Hippocampal formation (tissue), 2 donors: ENCODE results near the gene GALNT7.
A peak's percentile ranks its signal among the peaks of the same experiment; 100 is the strongest.
"Not testable (repeated sequence)": the region's sequence is repeated elsewhere in the genome, so short reads cannot be mapped to it uniquely, and the experiment has no call there.

ENCODE experiments used
- DNase-seq, 2 donors: peaks; one replicate each; lab custom pipeline; 2025; lab: John Stamatoyannopoulos, UW

Gene GALNT7

DNA sequence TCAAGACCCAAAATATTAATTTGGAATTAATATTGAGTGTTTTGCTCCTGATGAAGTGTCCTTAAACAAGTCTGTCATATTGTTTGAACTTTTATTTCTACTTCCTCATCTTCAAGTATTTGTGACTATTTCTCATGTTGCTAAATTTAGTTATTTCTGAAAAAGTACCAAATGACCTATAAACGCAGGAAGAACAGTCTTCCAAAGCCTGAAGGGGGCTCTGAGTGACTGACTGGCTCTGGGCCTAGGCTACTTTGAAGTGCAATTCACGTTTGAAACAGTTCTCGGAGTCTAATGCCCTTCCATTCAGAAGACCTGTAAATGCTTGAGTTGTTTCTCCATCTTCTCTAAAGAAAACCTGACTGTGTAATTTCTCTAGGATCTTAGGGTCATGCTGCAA lies 26.5 kb downstream of the GALNT7 start:
- no peak for DNase-seq

GRCh38 chr4:173199553-173199952 lies 30.9 kb downstream of the GALNT7 start:
- no peak for DNase-seq

GRCh38 chr4:173200103-173200884 lies 31.7 kb downstream of the GALNT7 start:
- no peak for DNase-seq

DNA sequence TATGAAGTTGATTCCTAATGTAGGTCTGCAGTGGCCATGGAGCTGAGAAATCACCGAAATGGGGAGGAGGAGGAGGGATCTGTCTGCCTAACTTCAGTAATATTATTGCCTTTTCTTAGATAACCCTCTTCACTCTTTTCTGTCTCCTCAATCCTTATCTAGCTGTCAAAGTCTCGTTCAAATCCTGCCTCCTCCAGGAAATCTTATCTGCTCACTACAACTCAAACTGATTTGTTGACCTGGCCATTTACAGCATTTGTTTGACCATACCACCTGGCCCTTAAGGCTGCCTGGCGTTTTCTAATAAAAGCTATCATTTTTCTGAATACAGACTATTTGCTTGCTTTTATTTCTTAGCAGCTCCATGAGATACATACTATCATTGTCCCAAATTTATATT lies 33.8 kb downstream of the GALNT7 start:
- DNase-seq = no peak

- DNase-seq = no peak
Measured at GRCh38 chr4:173205656-173206055, 37.0 kb downstream of the GALNT7 start.

- no peak for DNase-seq
Measured at GRCh38 chr4:173208420-173208819, 39.8 kb downstream of the GALNT7 start.

DNA sequence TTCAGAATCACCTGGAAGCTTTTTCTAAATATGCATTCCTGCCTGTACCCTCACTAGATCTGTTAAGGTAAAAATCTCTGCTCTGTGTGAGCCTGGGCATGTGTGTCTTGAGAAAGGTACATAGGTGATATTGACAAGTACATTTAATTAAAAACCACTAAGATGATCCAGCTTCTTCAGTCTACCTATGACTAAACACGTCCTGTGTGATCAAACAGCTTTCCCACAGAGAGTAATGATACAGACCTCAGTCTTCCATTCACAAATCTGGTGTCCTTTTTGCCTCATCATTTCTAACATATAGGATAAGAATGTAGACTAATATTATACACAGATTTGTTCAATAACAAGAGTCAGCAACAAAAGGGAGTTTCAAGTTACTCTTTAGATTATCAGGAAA lies 42.6 kb downstream of the GALNT7 start:
- no peak for DNase-seq

DNA sequence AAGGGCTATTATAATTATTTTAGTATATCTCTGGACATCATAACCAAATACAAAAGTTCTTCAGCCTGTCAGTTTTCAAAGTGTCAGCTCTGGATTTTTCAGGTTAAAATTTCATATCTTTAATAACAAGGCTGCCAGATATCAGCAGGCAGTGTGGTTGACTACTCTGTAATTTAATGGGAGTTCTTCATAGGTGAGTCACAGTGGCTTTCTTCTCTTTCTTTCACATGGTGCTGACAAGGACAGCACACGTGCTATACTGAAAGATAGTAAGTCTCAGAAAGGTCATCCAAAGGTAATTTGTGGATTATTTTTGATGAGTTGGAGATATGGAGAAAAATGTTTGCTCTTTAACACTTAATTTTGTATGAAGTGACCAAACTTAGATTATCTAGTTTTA lies 43.2 kb downstream of the GALNT7 start:
- no peak for DNase-seq

GRCh38 chr4:173212379-173212778 lies 43.8 kb downstream of the GALNT7 start:
- no peak for DNase-seq

GRCh38 chr4:173213296-173213695 lies 44.7 kb downstream of the GALNT7 start:
- no peak for DNase-seq

GRCh38 chr4:173214231-173214630 lies 45.6 kb downstream of the GALNT7 start:
- no peak for DNase-seq

DNA sequence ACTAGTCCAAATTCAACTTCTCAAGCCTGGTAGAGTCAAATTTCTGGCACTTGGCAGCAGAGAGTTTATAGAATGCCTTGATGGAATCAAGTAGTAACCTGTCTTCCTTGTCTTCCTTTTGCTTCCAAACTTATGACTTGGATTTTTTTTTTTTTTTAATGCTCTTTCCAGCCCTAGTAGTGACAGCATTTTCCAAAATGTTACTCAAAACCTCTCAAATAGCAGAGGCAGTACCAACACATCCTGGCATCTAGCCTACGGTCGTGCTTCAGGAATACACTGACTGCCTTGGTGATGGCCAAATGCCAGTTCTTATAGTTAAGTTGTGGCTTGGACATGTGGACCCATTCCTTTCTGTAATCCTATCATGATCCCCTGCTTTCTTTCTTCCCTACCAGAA lies 46.0 kb downstream of the GALNT7 start:
- DNase-seq = no peak

DNA sequence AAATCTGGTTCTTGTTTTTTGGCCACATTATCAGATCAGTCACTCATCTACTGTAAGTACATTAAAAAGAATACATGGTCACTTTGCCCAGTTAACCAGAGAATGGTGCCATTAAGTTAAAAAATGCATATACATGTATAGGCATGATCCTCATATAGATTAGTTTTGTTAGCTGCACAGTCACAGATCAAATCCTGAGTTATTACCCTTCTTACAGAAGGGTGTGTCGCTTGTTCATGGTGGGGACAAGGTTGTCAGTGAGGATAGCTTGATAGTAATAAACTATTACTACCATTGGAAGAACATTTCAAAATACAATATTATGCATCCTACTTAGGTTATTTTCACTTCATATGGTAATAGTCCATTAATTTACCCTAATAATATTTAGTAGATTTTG lies 48.5 kb downstream of the GALNT7 start:
- DNase-seq = no peak

- DNase-seq = peak in 1 of 2 donors; percentile 15
Measured at GRCh38 chr4:173217727-173218126, 49.1 kb downstream of the GALNT7 start.

- no peak for DNase-seq
Measured at GRCh38 chr4:173218411-173219125, 50.0 kb downstream of the GALNT7 start.

DNA sequence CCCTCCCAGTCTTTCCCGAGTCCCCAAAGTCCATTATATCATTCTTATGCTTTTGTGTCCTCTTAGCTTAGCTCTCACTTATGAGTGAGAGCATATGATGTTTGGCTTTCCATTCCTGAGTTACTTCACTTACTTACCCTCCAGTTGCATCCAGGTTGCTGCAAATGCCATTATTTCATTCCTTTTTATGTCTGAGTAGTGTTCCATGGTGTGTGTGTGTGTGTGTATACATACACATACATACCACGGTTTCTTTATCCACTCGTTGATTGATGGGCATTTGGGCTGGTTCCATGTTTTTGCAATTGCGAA lies 50.5 kb downstream of the GALNT7 start:
- not testable (repeated sequence) for DNase-seq

DNA sequence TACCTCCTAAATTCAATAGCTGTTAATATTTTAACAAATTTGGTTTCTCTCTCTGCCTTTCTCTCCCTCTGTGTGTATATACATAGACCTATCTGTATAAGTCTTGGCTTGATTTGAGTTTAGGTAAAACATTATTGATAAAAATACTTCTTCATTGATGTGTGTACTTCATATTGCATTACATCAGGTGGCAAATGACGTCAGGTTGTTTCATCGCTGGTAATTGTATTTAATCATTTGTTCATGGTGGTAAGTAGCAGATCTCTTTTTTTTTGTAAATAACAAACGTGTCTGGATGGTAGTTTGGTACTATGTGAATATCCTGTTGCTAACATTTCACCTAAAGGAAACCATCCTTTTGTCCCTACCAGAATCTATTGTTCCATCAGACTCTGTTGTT lies 55.1 kb downstream of the GALNT7 start:
- DNase-seq = no peak

- DNase-seq = no peak
Measured at GRCh38 chr4:173226401-173226888, 57.8 kb downstream of the GALNT7 start.

- no peak for DNase-seq
Measured at GRCh38 chr4:173227756-173228155, 59.1 kb downstream of the GALNT7 start.

DNA sequence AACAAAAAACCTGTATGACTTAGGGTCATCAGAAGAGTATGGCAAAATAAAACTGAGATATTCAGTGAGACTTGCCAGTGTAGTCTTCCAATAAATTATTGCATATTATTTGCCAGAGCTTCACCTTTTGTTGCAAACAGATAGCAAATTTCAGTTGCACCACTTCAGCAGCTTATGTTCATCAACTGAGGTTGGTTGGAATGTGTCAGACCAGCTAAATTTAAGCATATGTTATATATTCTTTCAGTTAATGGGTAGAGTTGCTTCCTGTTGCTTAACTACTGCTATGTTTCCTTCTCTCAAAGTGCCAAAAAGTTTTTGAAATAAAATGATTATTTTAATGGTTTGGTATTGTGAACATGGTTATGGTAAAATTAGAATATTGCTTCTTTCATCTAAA lies 61.5 kb downstream of the GALNT7 start:
- DNase-seq = no peak

DNA sequence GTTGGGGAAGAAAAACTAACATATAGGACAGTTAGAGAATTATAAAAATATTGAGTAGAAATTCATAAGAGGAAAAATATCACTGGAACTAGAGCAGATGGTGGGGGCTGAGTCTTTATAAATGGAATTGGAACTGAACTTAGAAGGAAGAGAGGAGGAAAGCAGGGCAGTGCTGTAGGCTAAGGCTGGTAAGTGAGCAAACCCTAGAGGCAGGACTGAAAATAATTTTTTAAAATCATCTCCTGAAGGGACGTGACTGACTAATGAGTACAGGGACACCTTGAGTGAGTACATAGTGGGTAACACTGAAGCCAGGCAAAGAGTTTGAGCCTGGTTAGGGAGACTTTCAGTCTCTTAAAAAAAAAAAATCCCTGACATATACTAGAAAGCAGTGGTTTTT lies 63.3 kb downstream of the GALNT7 start:
- peak in 1 of 2 donors; percentile 13 for DNase-seq

DNA sequence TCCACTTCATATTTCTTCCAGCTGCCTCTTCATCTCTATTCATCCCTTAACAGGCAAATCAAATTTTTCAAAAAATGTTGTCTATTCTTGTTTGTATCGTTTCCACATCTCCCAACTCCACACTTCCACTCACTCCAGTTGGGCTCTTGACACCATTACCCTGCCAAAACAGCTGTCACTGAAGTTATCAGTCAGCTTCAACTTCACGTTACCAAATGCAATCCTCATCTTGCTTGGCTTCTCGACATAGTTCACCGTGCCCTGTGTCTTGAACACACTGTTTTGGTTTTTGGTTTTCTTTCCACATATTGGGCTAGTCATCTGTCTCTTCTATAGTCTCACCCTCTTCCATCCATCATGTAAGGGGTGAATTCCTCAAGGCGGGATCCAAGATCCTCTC lies 65.2 kb downstream of the GALNT7 start:
- no peak for DNase-seq

DNA sequence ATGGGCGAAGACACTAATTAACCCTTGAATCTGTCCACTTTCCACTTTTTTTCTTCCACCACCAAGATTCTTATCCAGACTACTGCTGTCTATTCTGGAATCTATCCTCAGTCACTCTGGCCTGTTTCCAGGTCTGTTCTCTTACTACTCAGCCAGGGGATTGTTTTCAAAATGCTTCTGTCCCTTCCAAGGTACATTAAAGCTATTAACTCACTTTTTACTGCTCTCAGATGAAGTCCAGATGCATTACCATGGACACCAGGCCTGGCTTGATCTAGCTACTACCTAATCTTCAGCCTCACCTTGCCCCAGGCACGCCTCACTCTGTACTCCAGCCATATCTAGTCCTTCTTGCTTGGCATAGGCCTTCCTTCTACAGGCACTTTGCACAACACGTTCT lies 66.4 kb downstream of the GALNT7 start:
- no peak for DNase-seq

GRCh38 chr4:173236301-173236700 lies 67.7 kb downstream of the GALNT7 start:
- no peak for DNase-seq
